ENCODE results near the gene HRH4. TPM values are rescaled to one million over a fixed set of nuclear protein-coding genes. Genes with fewer than 3 reads are reported as not detected.

Gene HRH4
- total and polyA plus RNA-seq, 4 donors = 0.19 to 0.89 (median 0.54) TPM; not detected in 1

- H3K27me3 ChIP-seq (ENCODE audit: control insufficient read depth in 3 of 3, insufficient read depth in 3 of 3, low read length in 2 of 3) = no peaks in the 10 kb centered on the region
- H3K4me1 ChIP-seq (ENCODE audit: control insufficient read depth in 5 of 5, insufficient read depth in 5 of 5, low read length in 5 of 5) = no peaks in the 10 kb centered on the region
- no peak overlapping the region for H3K9ac ChIP-seq (ENCODE audit: insufficient read depth in 1 of 2, low read length in 2 of 2)
- no peak overlapping the region for H3K4me3 ChIP-seq
- 52 to 77% methylated on average over 4 of the region's 4 CpGs for WGBS, 2 donors
- no peak for ATAC-seq (ENCODE audit: insufficient read depth, low FRiP score)
- no peak for TF ChIP-seq CTCF (IDR thresholded peaks at IDR 0.05; ENCODE audit: control extremely low read depth, extremely low read depth)
- H3K9me3 ChIP-seq (ENCODE audit: control insufficient read depth in 4 of 4, insufficient read depth in 3 of 4, low read length in 3 of 4) = no peaks in the 10 kb centered on the region
- no peaks in the 10 kb centered on the region for H3K36me3 ChIP-seq (ENCODE audit: control insufficient read depth in 4 of 4, insufficient read depth in 4 of 4, low read length in 4 of 4)
- H3K27ac ChIP-seq (ENCODE audit: low read depth in 1 of 2, low read length in 1 of 2) = no peak overlapping the region
- no peak for DNase-seq
Observed at GRCh38 chr18:24459772-24460171, 665 bp upstream of the HRH4 start.

GRCh38 chr18:24461996-24462395, 1.6 kb downstream of the HRH4 start:
- no peaks in the 10 kb centered on the region for H3K36me3 ChIP-seq (ENCODE audit: control insufficient read depth in 4 of 4, insufficient read depth in 4 of 4, low read length in 4 of 4)
- no peak for TF ChIP-seq CTCF (IDR thresholded peaks at IDR 0.05; ENCODE audit: control extremely low read depth, extremely low read depth)
- no peak overlapping the region for H3K27ac ChIP-seq (ENCODE audit: low read depth in 1 of 2, low read length in 1 of 2)
- WGBS, 2 donors = 85 to 93% methylated on average over 8 of the region's 8 CpGs
- H3K4me3 ChIP-seq = no peak overlapping the region
- DNase-seq = no peak
- ATAC-seq (ENCODE audit: insufficient read depth, low FRiP score) = no peak
- no peak overlapping the region for H3K9ac ChIP-seq (ENCODE audit: insufficient read depth in 1 of 2, low read length in 2 of 2)
- H3K27me3 ChIP-seq (ENCODE audit: control insufficient read depth in 3 of 3, insufficient read depth in 3 of 3, low read length in 2 of 3) = no peaks in the 10 kb centered on the region
- H3K4me1 ChIP-seq (ENCODE audit: control insufficient read depth in 5 of 5, insufficient read depth in 5 of 5, low read length in 5 of 5) = no peaks in the 10 kb centered on the region
- H3K9me3 ChIP-seq (ENCODE audit: control insufficient read depth in 4 of 4, insufficient read depth in 3 of 4, low read length in 3 of 4) = no peaks in the 10 kb centered on the region

GRCh38 chr18:24462838-24463775, 2.7 kb downstream of the HRH4 start:
- Histone ChIP-seq H3K27ac (ENCODE audit: low read depth in 1 of 2, low read length in 1 of 2) (no peak overlapping the region), H3K4me3 (no peak overlapping the region), H3K9ac (ENCODE audit: insufficient read depth in 1 of 2, low read length in 2 of 2) (no peak overlapping the region), H3K9me3 (ENCODE audit: control insufficient read depth in 4 of 4, insufficient read depth in 3 of 4, low read length in 3 of 4) (no peaks in the 10 kb centered on the region), H3K27me3 (ENCODE audit: control insufficient read depth in 3 of 3, insufficient read depth in 3 of 3, low read length in 2 of 3) (no peaks in the 10 kb centered on the region), H3K4me1 (ENCODE audit: control insufficient read depth in 5 of 5, insufficient read depth in 5 of 5, low read length in 5 of 5) (no peaks in the 10 kb centered on the region), H3K36me3 (ENCODE audit: control insufficient read depth in 4 of 4, insufficient read depth in 4 of 4, low read length in 4 of 4) (no peaks in the 10 kb centered on the region)
- ATAC-seq (ENCODE audit: insufficient read depth, low FRiP score) = no peak
- no peak for TF ChIP-seq CTCF (IDR thresholded peaks at IDR 0.05; ENCODE audit: control extremely low read depth, extremely low read depth)
- 77 to 80% methylated on average over 5 of the region's 5 CpGs for WGBS, 2 donors
- no peak for DNase-seq

All from lung (tissue), 12 donors.